PC-9 (cell line): ENCODE data around the gene BRIP1.

Source experiments
- EZH2 ChIP-seq: fragments of 200-600 bp; sonication (generic); IDR thresholded peaks from 2 replicates; pipeline ENCODE4 v1.8.0; 2017; ENCODE audit warnings: antibody characterized with exemption, low read depth
- TF ChIP-seq, protein P1 (sequence below): fragments of 200-600 bp; sonication (generic); conservative IDR thresholded peaks from 2 replicates; pipeline ENCODE4 v1.6.1; 2017; ENCODE audit warnings: mixed run types, antibody characterized with exemption, mild to moderate bottlenecking, moderate library complexity

GRCh38 chr17:61833536-61834193 lies 29.7 kb downstream of the BRIP1 start:
- TF ChIP-seq, protein P1, sequence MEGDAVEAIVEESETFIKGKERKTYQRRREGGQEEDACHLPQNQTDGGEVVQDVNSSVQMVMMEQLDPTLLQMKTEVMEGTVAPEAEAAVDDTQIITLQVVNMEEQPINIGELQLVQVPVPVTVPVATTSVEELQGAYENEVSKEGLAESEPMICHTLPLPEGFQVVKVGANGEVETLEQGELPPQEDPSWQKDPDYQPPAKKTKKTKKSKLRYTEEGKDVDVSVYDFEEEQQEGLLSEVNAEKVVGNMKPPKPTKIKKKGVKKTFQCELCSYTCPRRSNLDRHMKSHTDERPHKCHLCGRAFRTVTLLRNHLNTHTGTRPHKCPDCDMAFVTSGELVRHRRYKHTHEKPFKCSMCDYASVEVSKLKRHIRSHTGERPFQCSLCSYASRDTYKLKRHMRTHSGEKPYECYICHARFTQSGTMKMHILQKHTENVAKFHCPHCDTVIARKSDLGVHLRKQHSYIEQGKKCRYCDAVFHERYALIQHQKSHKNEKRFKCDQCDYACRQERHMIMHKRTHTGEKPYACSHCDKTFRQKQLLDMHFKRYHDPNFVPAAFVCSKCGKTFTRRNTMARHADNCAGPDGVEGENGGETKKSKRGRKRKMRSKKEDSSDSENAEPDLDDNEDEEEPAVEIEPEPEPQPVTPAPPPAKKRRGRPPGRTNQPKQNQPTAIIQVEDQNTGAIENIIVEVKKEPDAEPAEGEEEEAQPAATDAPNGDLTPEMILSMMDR = no peak
- TF ChIP-seq EZH2 = no peak
